Breast epithelium (tissue), 3 donors: ENCODE results near the gene C1R.

Experiments
- CTCF ChIP-seq, 3 donors: fragments of 450-650 bp; IDR thresholded peaks; one replicate each; pipeline ENCODE4 v1.5.1; 2016 to 2017; ENCODE audit warnings: antibody characterized with exemption in 3 of 3, mild to moderate bottlenecking in 3 of 3, moderate library complexity in 3 of 3
- POLR2A ChIP-seq: fragments of 450-650 bp; IDR thresholded peaks from one replicate; pipeline ENCODE4 v1.6.1; 2016; ENCODE audit warnings: antibody characterized with exemption, mild to moderate bottlenecking, moderate library complexity

GRCh38 chr12:7092229-7092985 lies at the start of gene C1R:
- peak; percentile 20 for TF ChIP-seq POLR2A
- TF ChIP-seq CTCF (IDR thresholded peaks at IDR 0.05), result peak; percentile 90 to 92 (median 92)
